T-cell (primary cell): ENCODE measurements around the gene AADACL2. TPM values are rescaled to one million over a fixed set of nuclear protein-coding genes. Genes with fewer than 3 reads are reported as not detected.
"Not testable (repeated sequence)": the region's sequence is repeated elsewhere in the genome, so short reads cannot be mapped to it uniquely, and the experiment has no call there.

ENCODE experiments used
- ATAC-seq, 4 experiments: fragments of 200-7000 bp in 3 of 4; fragments of 150-1000 bp in 1 of 4; cut with Tn5 transposase; replicated peaks in 1 of 4; 1 replicate in 3 of 4; 2 replicates in 1 of 4; pipeline ENCODE4 v1.10.0; 2021; ENCODE audit warnings: moderate library complexity in 3 of 4, mild to moderate bottlenecking in 2 of 4, moderate number of reproducible peaks in 1 of 4
- CTCF ChIA-PET, 2 donors: fragments of 300-600 bp; sonication (Branson Sonifier 250); formaldehyde crosslinking; loops; one replicate each; lab custom pipeline; 2022; ENCODE audit warnings: antibody characterized with exemption in 2 of 2; lab: Charles Lee
- POLR2A ChIA-PET, 2 donors: fragments of 300-600 bp; sonication (Branson Sonifier 250); formaldehyde crosslinking; loops; one replicate each; lab custom pipeline; 2022; ENCODE audit warnings: antibody characterized with exemption in 2 of 2; lab: Charles Lee
- DNase-seq, 35 experiments: peaks; one replicate each; pipeline versions ENCODE4 v3.0.0 to v3.0.0-alpha.2; 2013 to 2023
- H3K27ac ChIP-seq: one replicate; pipeline ENCODE4 v1.5.1; 2013; ENCODE audit warnings: low read length
- H3K27me3 ChIP-seq, 2 experiments: replicated peaks in 1 of 2; 1 replicate in 1 of 2; 2 replicates in 1 of 2; pipeline versions ENCODE4 v1.6.1 to v1.7.0; 2013; ENCODE audit warnings: low read length in 1 of 2, mixed read lengths in 1 of 2; ENCODE audit not compliant: control insufficient read depth in 2 of 2, insufficient read depth in 2 of 2; ENCODE audit errors: extremely low read depth in 1 of 2
- H3K36me3 ChIP-seq, 2 donors: 1 replicate in 1 of 2; 2 replicates in 1 of 2; pipeline versions ENCODE4 v1.6.1 to v1.7.0; 2013; ENCODE audit warnings: low read length in 1 of 2; ENCODE audit not compliant: control insufficient read depth in 2 of 2, insufficient read depth in 1 of 2; ENCODE audit errors: extremely low read depth in 1 of 2
- H3K4me1 ChIP-seq, 2 experiments: 1 replicate in 1 of 2; 2 replicates in 1 of 2; pipeline versions ENCODE4 v1.6.1 to v1.7.0; 2013; ENCODE audit warnings: low read length in 2 of 2, mixed read lengths in 1 of 2; ENCODE audit not compliant: insufficient read depth in 2 of 2, control insufficient read depth in 1 of 2; ENCODE audit errors: extremely low read depth in 1 of 2
- H3K4me3 ChIP-seq, 2 donors: 1 replicate in 1 of 2; 2 replicates in 1 of 2; pipeline versions ENCODE4 v1.5.1 to v1.7.0; 2013; ENCODE audit warnings: mild to moderate bottlenecking in 2 of 2, low read length in 1 of 2, moderate library complexity in 1 of 2; ENCODE audit not compliant: control insufficient read depth in 1 of 2; ENCODE audit errors: extremely low read depth in 1 of 2
- H3K9me3 ChIP-seq: 2 replicates; pipeline ENCODE4 v1.7.0; 2013
- H3K27ac Mint-ChIP-seq, 2 donors: one replicate each; pipeline ENCODE4 v1.8.0; 2020 to 2021; ENCODE audit warnings: mild to moderate bottlenecking in 2 of 2, mixed read lengths in 2 of 2
- H3K27me3 Mint-ChIP-seq, 2 donors: one replicate each; pipeline ENCODE4 v1.8.0; 2021 to 2022; ENCODE audit warnings: mixed read lengths in 2 of 2
- H3K36me3 Mint-ChIP-seq: one replicate; pipeline ENCODE4 v1.8.0; 2021; ENCODE audit warnings: mixed read lengths
- H3K4me1 Mint-ChIP-seq, 3 donors: one replicate each; pipeline ENCODE4 v1.8.0; 2020 to 2022; ENCODE audit warnings: mixed read lengths in 3 of 3, mild to moderate bottlenecking in 1 of 3
- H3K4me3 Mint-ChIP-seq, 3 donors: one replicate each; pipeline ENCODE4 v1.8.0; 2020 to 2022; ENCODE audit warnings: mild to moderate bottlenecking in 3 of 3, mixed read lengths in 3 of 3, moderate library complexity in 3 of 3
- H3K9me3 Mint-ChIP-seq, 3 donors: one replicate each; pipeline ENCODE4 v1.8.0; 2020 to 2022; ENCODE audit warnings: mixed read lengths in 3 of 3
- WGBS: methylation state at CpG from one replicate; pipeline ENCODE4 v1.1.5; 2013; ENCODE audit warnings: missing lambda C conversion rate; ENCODE audit not compliant: insufficient coverage; 5-methylcytosine and 5-hydroxymethylcytosine counted together
- total RNA-seq, 35 experiments: library from RNA in 6 of 35; stranded (reverse) in 6 of 35; fragments of 120-200 nt in 1 of 35; gene quantifications; one replicate each; pipeline versions ENCODE4 v1.2.1 to v1.2.4 and lab custom pipeline; 2013 to 2026

The AADACL2 gene
- total RNA-seq, 5 donors from 2014 or later (not counting 1 experiment from before 2014, with no cell fraction given): not detected

- H3K4me1 Mint-ChIP-seq, H3K27ac Mint-ChIP-seq, H3K27me3 ChIP-seq, H3K4me1 ChIP-seq, H3K27ac ChIP-seq, H3K9me3 Mint-ChIP-seq, DNase-seq, H3K36me3 Mint-ChIP-seq, H3K27me3 Mint-ChIP-seq, H3K4me3 Mint-ChIP-seq, H3K4me3 ChIP-seq, ATAC-seq, CTCF ChIA-PET, H3K36me3 ChIP-seq, H3K9me3 ChIP-seq: not testable (repeated sequence)
- POLR2A ChIA-PET: interaction anchor here in 1 of 2 donors (0.6 kb wide), 1 partner anchor 35 kb away, joined by 3 read pairs; no protein-coding TSS in a partner anchor
- WGBS: no CpG with 5 or more reads among the region's 2 CpGs
Measured at GRCh38 chr3:151790763-151791162, 57.0 kb downstream of the AADACL2 start.

GRCh38 chr3:151792411-151792810, 58.7 kb downstream of the AADACL2 start:
- H3K27ac Mint-ChIP-seq: no peak overlapping the region
- Histone ChIP-seq H3K4me1 (no peaks in the 10 kb centered on the region), H3K27ac (no peak overlapping the region), H3K36me3 (no peaks in the 10 kb centered on the region), H3K27me3 (no peaks in the 10 kb centered on the region), H3K4me3 (no peak overlapping the region), H3K9me3 (no peaks in the 10 kb centered on the region)
- no peak for DNase-seq
- ChIA-PET POLR2A (no interaction called here), CTCF (no interaction called here)
- H3K9me3 Mint-ChIP-seq: no peaks in the 10 kb centered on the region
- ATAC-seq: no peak
- H3K27me3 Mint-ChIP-seq: peaks cover 4% of the 10 kb centered on the region in 2 donors
- no peaks in the 10 kb centered on the region for H3K36me3 Mint-ChIP-seq
- H3K4me1 Mint-ChIP-seq: no peaks in the 10 kb centered on the region
- WGBS: 80% methylated on average over 1 of the region's 2 CpGs
- H3K4me3 Mint-ChIP-seq: no peak overlapping the region

- DNase-seq: no peak
- ChIA-PET POLR2A (no interaction called here), CTCF (no interaction called here)
- H3K9me3 ChIP-seq: no peaks in the 10 kb centered on the region
- H3K9me3 Mint-ChIP-seq: no peaks in the 10 kb centered on the region
- no peak overlapping the region for H3K4me3 ChIP-seq
- ATAC-seq: no peak
- H3K36me3 ChIP-seq: no peaks in the 10 kb centered on the region
- WGBS: no CpG with 5 or more reads among the region's 2 CpGs
- no peak overlapping the region for H3K27ac Mint-ChIP-seq
- H3K27me3 ChIP-seq: no peaks in the 10 kb centered on the region
- no peaks in the 10 kb centered on the region for H3K4me1 Mint-ChIP-seq
- no peaks in the 10 kb centered on the region for H3K4me1 ChIP-seq
- H3K4me3 Mint-ChIP-seq: no peak overlapping the region
- H3K27me3 Mint-ChIP-seq: peaks cover 4% of the 10 kb centered on the region in 2 donors
- H3K36me3 Mint-ChIP-seq: no peaks in the 10 kb centered on the region
- no peak overlapping the region for H3K27ac ChIP-seq
Measured at GRCh38 chr3:151793636-151794035, 59.9 kb downstream of the AADACL2 start.

- Mint-ChIP-seq H3K4me3 (no peak overlapping the region), H3K27me3 (peaks cover 4% of the 10 kb centered on the region in 2 donors), H3K9me3 (no peaks in the 10 kb centered on the region), H3K27ac (no peak overlapping the region), H3K4me1 (no peaks in the 10 kb centered on the region), H3K36me3 (no peaks in the 10 kb centered on the region)
- Histone ChIP-seq H3K4me3 (no peak overlapping the region), H3K9me3 (no peaks in the 10 kb centered on the region), H3K4me1 (no peaks in the 10 kb centered on the region), H3K27ac (no peak overlapping the region), H3K36me3 (no peaks in the 10 kb centered on the region), H3K27me3 (no peaks in the 10 kb centered on the region)
- ChIA-PET CTCF (no interaction called here), POLR2A (no interaction called here)
- ATAC-seq: no peak
- WGBS: no CpG with 5 or more reads among the region's 2 CpGs
- DNase-seq: no peak
Measured at GRCh38 chr3:151794080-151794479, 60.4 kb downstream of the AADACL2 start.

- Histone ChIP-seq H3K9me3 (no peaks in the 10 kb centered on the region), H3K27me3 (no peaks in the 10 kb centered on the region), H3K4me1 (no peaks in the 10 kb centered on the region), H3K36me3 (no peaks in the 10 kb centered on the region), H3K4me3 (no peak overlapping the region), H3K27ac (no peak overlapping the region)
- ATAC-seq (no peak), DNase-seq (no peak)
- Mint-ChIP-seq H3K27ac (no peak overlapping the region), H3K36me3 (no peaks in the 10 kb centered on the region), H3K4me1 (no peaks in the 10 kb centered on the region), H3K9me3 (no peaks in the 10 kb centered on the region), H3K27me3 (peaks cover 3 to 4% of the 10 kb centered on the region in 2 donors), H3K4me3 (no peak overlapping the region)
- ChIA-PET CTCF (no interaction called here), POLR2A (no interaction called here)
- WGBS: no CpG with 5 or more reads among the region's 4 CpGs
Measured at GRCh38 chr3:151795276-151795675, 61.5 kb downstream of the AADACL2 start.

GRCh38 chr3:151796105-151796680, 62.5 kb downstream of the AADACL2 start:
- no peaks in the 10 kb centered on the region for H3K36me3 ChIP-seq
- no peaks in the 10 kb centered on the region for H3K36me3 Mint-ChIP-seq
- CTCF ChIA-PET: no interaction called here
- ATAC-seq: no peak
- no peak overlapping the region for H3K4me3 ChIP-seq
- no peak overlapping the region for H3K27ac Mint-ChIP-seq
- H3K4me1 ChIP-seq: no peaks in the 10 kb centered on the region
- H3K27me3 Mint-ChIP-seq: peaks cover 0 to 4% of the 10 kb centered on the region in 2 donors
- H3K9me3 ChIP-seq: no peaks in the 10 kb centered on the region
- no peak for DNase-seq
- no peaks in the 10 kb centered on the region for H3K27me3 ChIP-seq
- H3K27ac ChIP-seq: no peak overlapping the region
- no peak overlapping the region for H3K4me3 Mint-ChIP-seq
- no CpG with 5 or more reads among the region's 1 CpG for WGBS
- POLR2A ChIA-PET: no interaction called here
- H3K9me3 Mint-ChIP-seq: no peaks in the 10 kb centered on the region
- no peaks in the 10 kb centered on the region for H3K4me1 Mint-ChIP-seq

- H3K27me3 Mint-ChIP-seq: peaks cover 2 to 4% of the 10 kb centered on the region in 2 donors
- no peaks in the 10 kb centered on the region for H3K9me3 Mint-ChIP-seq
- H3K27ac Mint-ChIP-seq: no peak overlapping the region
- DNase-seq: no peak
- ChIA-PET POLR2A (no interaction called here), CTCF (interaction anchor here in 1 of 2 donors (0.7 kb wide), 1 partner anchor 311 kb away, joined by 3 read pairs; no protein-coding TSS in a partner anchor)
- no peak for ATAC-seq
- H3K9me3 ChIP-seq: no peaks in the 10 kb centered on the region
- H3K4me3 Mint-ChIP-seq: no peak overlapping the region
- no CpG with 5 or more reads among the region's 2 CpGs for WGBS
- no peaks in the 10 kb centered on the region for H3K36me3 ChIP-seq
- no peak overlapping the region for H3K27ac ChIP-seq
- H3K4me3 ChIP-seq: no peak overlapping the region
- no peaks in the 10 kb centered on the region for H3K36me3 Mint-ChIP-seq
- H3K27me3 ChIP-seq: no peaks in the 10 kb centered on the region
- no peaks in the 10 kb centered on the region for H3K4me1 ChIP-seq
- H3K4me1 Mint-ChIP-seq: no peaks in the 10 kb centered on the region
Measured at GRCh38 chr3:151798466-151798865, 64.7 kb downstream of the AADACL2 start.
